Ascending aorta (tissue), 2 donors: ENCODE data around the gene RHOG. TPM values are rescaled to one million over a fixed set of nuclear protein-coding genes. Genes with fewer than 3 reads are reported as not detected.

Experiments used
- DNase-seq, 2 donors: peaks; one replicate each; pipeline ENCODE4 v3.0.0-alpha.2; 2019; ENCODE audit warnings: low spot score in 2 of 2
- H3K27ac ChIP-seq, 2 donors: fragments of 200-600 bp; sonication (generic); one replicate each; pipeline ENCODE4 v1.5.1; 2016 to 2017; ENCODE audit warnings: mild to moderate bottlenecking in 1 of 2
- H3K27me3 ChIP-seq: fragments of 200-600 bp; sonication (generic); one replicate; pipeline ENCODE4 v1.5.1; 2017
- H3K36me3 ChIP-seq, 2 donors: fragments of 200-600 bp; sonication (generic); one replicate each; pipeline ENCODE4 v1.5.1; 2016
- H3K4me1 ChIP-seq, 2 donors: fragments of 200-600 bp; sonication (generic); one replicate each; pipeline ENCODE4 v1.5.1; 2016 to 2017; ENCODE audit warnings: mild to moderate bottlenecking in 1 of 2
- H3K4me3 ChIP-seq, 2 donors: fragments of 200-600 bp; sonication (generic); one replicate each; pipeline ENCODE4 v1.5.1; 2016 to 2017; ENCODE audit warnings: mild to moderate bottlenecking in 1 of 2
- H3K9me3 ChIP-seq, 2 donors: fragments of 200-600 bp; sonication (generic); one replicate each; pipeline ENCODE4 v1.5.1; 2016
- CTCF ChIP-seq, 3 experiments: fragments of 200-600 bp in 2 of 3; fragments of 450-650 bp in 1 of 3; sonication (generic) in 2 of 3; IDR thresholded peaks; one replicate each; pipeline ENCODE4 v1.5.1; 2016 to 2019; ENCODE audit warnings: antibody characterized with exemption in 3 of 3, mild to moderate bottlenecking in 1 of 3, moderate library complexity in 1 of 3
- intact Hi-C: fragments of 100-400 bp; cut with DNase I; formaldehyde crosslinking; loops from one replicate; pipeline ENCODE4 v1.15.1; 2023
- total RNA-seq: library from RNA; depleted of rRNA; stranded (reverse); fragments of >200 nt; gene quantifications from one replicate; pipeline ENCODE4 v1.1.0, GENCODE V29; 2016

Gene RHOG
- total RNA-seq, 1 donor from 2014 or later, result 60.7 TPM

GRCh38 chr11:3877364-3878257 is 36.9 kb upstream of the RHOG start:
- intact Hi-C loops, result no loop called here
- no peak for TF ChIP-seq CTCF (IDR thresholded peaks at IDR 0.05)
- Histone ChIP-seq H3K9me3 (no peaks in the 10 kb centered on the region), H3K36me3 (no peaks in the 10 kb centered on the region), H3K27me3 (no peaks in the 10 kb centered on the region), H3K27ac (peak overlapping the region; percentile 56 to 60), H3K4me1 (peaks cover 0 to 31% of the 10 kb centered on the region in 2 donors), H3K4me3 (no peak overlapping the region)
- no peak for DNase-seq

GRCh38 chr11:3876613-3877012 is 35.9 kb upstream of the RHOG start:
- Histone ChIP-seq H3K27me3 (no peaks in the 10 kb centered on the region), H3K36me3 (no peaks in the 10 kb centered on the region), H3K27ac (peak overlapping the region in 1 of 2 donors; percentile 56), H3K4me1 (peaks cover 0 to 31% of the 10 kb centered on the region in 2 donors), H3K9me3 (no peaks in the 10 kb centered on the region), H3K4me3 (no peak overlapping the region)
- intact Hi-C loops, result no loop called here
- no peak for DNase-seq
- TF ChIP-seq CTCF (IDR thresholded peaks at IDR 0.05), result no peak

- no peaks in the 10 kb centered on the region for H3K36me3 ChIP-seq
- H3K4me1 ChIP-seq, result peaks cover 0 to 17% of the 10 kb centered on the region in 2 donors
- H3K9me3 ChIP-seq, result no peaks in the 10 kb centered on the region
- DNase-seq, result no peak
- no peak overlapping the region for H3K27ac ChIP-seq
- intact Hi-C loops, result no loop called here
- no peak for TF ChIP-seq CTCF (IDR thresholded peaks at IDR 0.05)
- no peak overlapping the region for H3K4me3 ChIP-seq
- no peaks in the 10 kb centered on the region for H3K27me3 ChIP-seq
Observed at GRCh38 chr11:3873712-3874349, 33.1 kb upstream of the RHOG start.

- H3K4me1 ChIP-seq, result peaks cover 11 to 25% of the 10 kb centered on the region in 2 donors
- no peaks in the 10 kb centered on the region for H3K9me3 ChIP-seq
- no peak for TF ChIP-seq CTCF (IDR thresholded peaks at IDR 0.05)
- peak overlapping the region; percentile 31 to 37 for H3K27ac ChIP-seq
- no peak overlapping the region for H3K4me3 ChIP-seq
- no peaks in the 10 kb centered on the region for H3K27me3 ChIP-seq
- no peak for DNase-seq
- no peaks in the 10 kb centered on the region for H3K36me3 ChIP-seq
- intact Hi-C loops, result no loop called here
Observed at GRCh38 chr11:3867209-3868091, 26.7 kb upstream of the RHOG start.

- DNase-seq, result no peak
- no peaks in the 10 kb centered on the region for H3K36me3 ChIP-seq
- no peaks in the 10 kb centered on the region for H3K9me3 ChIP-seq
- no peak overlapping the region for H3K27ac ChIP-seq
- intact Hi-C loops, result no loop called here
- H3K27me3 ChIP-seq, result no peaks in the 10 kb centered on the region
- no peak overlapping the region for H3K4me3 ChIP-seq
- no peak for TF ChIP-seq CTCF (IDR thresholded peaks at IDR 0.05)
- H3K4me1 ChIP-seq, result peaks cover 11 to 25% of the 10 kb centered on the region in 2 donors
Observed at GRCh38 chr11:3866836-3867208, 26.1 kb upstream of the RHOG start.
